NCI-H748 treated with DMSO at 0.1 percent for 48 hours (cell line): ENCODE results near the gene MTM1.

ENCODE experiments used
- DNase-seq: peaks from one replicate; lab custom pipeline; 2025; lab: John Stamatoyannopoulos, UW

MTM1 gene

DNA sequence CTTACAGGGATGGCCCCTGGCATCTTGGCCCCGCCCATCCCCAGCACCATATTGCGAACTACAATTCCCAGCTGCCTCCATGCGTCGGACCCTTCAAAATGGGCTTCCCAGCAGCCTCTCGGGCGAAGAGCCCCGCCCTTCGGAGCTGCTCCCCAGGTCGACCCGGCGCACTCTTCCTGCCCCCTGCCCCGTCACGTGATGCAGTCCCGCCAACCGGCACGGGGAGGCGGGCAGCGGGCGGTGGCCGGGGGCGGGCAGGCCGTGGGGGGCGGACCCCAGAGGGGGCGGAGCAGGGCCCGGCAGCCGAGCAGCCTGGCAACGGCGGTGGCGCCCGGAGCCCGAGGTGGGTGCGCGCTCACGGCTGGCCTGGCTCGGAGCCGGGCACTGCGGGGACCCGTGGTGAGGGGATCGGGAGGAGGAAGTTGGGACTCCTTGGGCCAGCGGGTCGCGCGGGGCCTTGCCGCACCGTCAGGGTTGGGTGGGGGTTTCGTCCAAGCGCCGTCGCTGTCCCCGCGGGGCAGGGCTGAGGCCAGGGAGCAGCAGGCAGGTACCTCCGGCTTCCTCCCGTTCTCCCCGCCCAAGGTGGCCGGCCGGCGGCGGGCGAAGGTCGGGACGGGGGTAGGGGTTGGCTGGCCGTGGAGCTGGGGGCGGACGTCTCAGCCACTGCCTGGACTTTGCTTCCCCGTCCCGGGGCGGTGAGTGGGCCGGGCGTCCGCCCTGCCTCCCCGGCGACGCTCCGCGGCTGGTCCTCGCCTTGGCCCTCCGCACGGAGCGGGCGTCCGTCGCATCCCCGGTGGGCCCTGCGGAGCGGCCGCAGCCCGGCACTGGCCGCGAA is at the start of gene MTM1:
MTM1 (plus strand) TSS at position 302 of the 835 bp plus-strand sequence. CDS start 23,994 bp downstream, outside the sequence.
- peak; percentile 85 for DNase-seq

- DNase-seq: no peak
Measured at GRCh38 chrX:150522494-150522893, 45.9 kb upstream of the MTM1 start.

DNA sequence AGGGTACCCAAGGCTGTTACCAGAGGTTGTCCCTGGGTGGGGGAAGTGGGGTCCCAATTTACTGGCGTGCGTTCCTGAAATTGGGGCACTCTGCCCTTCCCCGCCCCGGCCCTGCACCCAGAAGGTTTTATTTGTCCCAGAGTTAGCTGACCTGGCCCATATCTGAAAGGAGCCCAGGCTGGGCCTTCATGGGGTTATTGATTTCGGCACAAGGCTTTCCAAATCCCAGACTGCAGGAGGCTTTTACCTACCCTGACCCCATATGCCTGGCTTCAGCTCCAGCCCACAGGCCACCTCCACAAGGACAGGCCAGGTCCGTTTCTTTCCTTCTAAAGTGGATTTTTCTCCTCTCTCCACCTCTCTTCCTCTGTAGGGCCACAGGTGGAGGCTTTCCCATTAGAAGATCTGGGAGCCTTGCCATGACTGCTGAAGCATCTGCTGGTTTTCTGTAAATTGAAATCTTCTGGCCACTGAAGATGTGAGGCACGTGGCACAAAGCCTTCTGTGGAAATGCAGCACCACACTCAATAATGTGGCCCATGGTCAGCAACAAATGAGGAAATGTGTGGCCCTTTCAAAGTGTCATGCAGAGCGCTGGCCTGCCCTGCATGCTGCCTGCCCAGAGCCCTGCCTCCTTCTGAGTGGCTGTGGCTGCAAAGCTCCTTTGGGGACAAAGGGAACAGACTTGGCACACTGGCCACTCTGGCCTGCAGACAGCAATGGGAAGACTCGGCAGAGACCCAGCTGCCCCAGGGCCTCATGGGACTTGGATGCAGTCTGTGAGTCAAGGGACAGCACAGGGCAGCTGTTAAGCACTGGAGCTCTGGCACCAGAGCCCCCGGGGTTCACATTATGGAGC is 43.1 kb upstream of the MTM1 start:
- DNase-seq: no peak

GRCh38 chrX:150526692-150527091 is 41.7 kb upstream of the MTM1 start:
- no peak for DNase-seq

DNA sequence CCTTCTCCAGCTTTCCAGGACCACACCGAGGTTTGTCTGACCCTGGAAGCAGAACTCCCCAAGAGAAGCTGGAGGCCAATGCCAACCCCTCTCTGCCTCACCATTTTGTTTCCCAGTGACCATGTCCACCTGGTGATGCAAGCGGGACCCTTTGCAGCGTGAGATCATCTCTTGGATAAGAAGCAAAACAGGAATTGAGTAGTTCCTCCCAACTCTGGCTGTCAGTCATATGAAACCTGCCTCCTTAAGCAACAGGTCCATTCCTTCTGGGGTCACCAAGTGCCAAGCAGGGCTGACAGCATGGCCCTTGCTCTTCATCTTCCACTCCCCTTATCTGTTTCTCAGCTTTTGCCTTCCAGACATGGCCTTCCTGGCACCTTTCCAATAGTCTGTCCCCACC is 41.3 kb upstream of the MTM1 start:
- no peak for DNase-seq

DNA sequence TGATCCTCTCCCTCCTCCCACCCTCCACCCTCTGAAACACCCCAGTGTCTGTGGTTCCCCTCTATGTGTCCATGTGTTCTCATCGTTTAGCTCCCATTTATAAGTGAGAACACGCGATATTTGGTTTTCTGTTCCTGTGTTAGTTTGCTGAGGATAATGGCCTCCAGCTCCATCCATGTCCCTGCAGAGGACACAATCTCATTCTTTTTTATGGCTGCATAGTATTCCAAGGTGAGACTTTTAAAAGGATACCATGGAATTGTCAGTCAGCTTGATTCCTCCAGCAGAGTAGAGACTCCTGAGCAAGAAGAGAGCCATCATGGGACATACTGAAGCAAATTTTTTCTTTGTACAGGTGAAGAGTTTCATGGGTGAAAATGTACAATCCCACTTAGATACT is 38.8 kb upstream of the MTM1 start:
- no peak for DNase-seq

DNA sequence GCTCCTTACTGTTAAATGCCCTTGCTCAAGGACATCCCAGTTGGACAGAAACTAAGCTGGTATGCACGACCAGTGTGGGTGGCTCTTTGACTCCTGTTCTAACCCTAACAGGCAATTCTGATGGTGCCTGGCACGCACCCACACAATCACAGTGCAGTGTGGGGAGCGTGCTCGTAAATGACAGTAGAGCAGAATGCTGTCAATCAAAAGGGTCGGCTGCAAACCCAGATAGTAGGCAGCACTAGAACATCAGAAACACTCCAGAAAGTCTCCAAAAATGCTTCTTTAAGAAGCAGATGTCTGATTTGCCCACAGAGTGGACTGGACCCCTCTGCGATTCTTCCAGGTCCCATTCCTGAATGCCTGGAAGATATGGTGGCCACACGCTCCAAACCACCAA is 37.6 kb upstream of the MTM1 start:
- DNase-seq: no peak

DNA sequence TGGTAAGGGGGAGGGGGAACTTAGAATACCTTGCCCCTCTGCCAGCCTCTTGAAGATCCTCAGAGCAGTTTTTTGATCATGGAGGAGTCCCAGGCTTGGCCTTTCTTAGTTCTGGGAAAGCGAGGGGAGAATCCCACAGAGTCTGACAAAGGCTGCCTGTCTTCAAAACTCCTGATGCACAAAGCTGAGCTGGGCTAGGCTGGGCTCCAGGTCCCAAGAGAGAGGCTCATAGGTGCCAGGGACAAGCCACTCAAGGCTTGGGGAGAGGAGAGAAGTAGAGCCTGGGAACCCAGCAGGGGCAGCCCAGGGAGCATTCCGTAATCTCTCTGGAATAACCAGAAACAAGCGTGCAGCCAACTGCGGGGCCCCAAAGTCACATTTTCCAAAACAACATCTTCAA is 37.0 kb upstream of the MTM1 start:
- DNase-seq: no peak

DNA sequence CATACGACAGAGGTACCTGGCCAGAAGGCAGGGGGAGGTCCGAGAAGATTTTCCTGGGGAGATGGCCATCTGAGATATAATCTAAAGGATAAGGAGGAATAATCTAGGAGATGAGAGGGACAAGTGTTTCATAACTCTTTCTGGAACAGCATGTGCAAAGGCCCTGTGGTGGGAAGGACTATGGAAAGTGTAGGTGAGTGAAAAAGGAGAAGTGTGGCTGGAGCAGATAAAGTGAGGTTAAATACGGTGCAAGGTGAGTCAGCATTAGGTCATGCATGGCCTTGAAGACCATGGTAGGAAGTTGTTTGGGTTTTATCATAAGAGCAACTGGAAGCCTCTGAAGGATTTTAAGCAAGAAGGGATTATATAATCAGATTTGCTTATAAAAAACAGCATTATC is 34.6 kb upstream of the MTM1 start:
- no peak for DNase-seq

GRCh38 chrX:150536455-150537116 is 31.8 kb upstream of the MTM1 start:
- DNase-seq: no peak

DNA sequence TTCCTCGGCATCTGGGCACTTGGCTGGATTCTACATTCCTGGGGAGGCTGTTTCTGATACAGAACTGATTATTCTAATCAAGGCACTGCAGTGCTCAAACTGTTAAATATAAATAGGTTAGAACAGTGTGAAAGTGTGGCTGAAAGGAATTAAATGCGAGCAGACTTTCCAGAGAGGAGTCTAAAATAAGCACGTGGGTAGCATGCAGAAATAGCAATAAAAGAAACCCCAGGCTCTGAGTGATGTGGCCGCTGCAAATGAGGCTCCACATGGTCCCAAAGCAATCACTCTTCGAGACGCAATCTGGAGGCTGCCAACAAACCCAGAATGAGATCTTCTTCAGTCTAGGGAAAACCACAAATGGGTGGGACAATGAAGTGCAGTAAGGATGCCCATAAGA is 30.6 kb upstream of the MTM1 start:
- DNase-seq: no peak

DNA sequence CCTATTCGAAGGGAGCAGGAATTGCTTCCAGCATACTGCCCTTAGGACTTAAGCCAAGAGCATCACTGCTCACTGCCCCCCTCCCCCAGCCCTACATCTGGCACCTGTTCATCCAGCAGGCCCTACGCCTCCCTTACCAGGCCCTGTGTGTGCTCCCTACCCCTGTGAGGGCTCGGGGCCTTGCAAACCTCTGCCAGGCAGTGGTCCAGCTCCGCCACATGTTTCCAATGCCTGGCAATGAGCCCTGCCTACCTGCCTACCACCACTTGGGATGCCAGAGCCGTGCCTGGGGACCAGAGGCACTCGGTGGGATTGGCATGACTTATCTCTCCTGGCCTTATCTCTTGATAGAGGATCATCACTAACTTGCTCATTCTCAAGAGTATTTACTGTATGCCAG is 27.5 kb upstream of the MTM1 start:
- DNase-seq: no peak

- DNase-seq: no peak
Measured at GRCh38 chrX:150542846-150543229, 25.6 kb upstream of the MTM1 start.

GRCh38 chrX:150543230-150544155 is 24.9 kb upstream of the MTM1 start:
- DNase-seq: no peak

- no peak for DNase-seq
Measured at GRCh38 chrX:150544222-150544787, 24.1 kb upstream of the MTM1 start.

GRCh38 chrX:150544835-150545770 is 23.3 kb upstream of the MTM1 start:
- no peak for DNase-seq

DNA sequence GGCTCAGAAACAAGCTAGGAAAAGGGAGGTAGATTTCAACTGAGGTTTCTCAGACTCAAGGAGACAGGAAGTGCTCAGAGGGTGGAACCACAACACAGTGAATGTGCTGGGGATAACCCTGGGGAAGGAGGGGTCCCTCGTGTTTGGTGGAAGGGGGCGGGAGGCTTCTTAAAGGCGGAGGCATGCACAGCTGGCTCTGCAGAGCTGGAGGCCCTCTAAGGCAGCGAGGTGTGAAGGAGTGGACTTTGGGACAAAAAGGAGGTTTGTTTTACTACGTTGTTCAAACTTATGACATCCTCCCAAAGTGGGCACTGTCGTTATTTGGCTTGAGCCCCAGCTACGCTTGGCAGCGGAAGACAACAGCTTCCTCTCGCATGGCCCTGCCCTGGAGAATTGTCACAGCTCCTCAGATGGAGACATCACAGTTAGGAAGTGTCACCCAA is 21.7 kb upstream of the MTM1 start:
- no peak for DNase-seq

GRCh38 chrX:150547375-150548115 is 20.9 kb upstream of the MTM1 start:
- DNase-seq: no peak

DNA sequence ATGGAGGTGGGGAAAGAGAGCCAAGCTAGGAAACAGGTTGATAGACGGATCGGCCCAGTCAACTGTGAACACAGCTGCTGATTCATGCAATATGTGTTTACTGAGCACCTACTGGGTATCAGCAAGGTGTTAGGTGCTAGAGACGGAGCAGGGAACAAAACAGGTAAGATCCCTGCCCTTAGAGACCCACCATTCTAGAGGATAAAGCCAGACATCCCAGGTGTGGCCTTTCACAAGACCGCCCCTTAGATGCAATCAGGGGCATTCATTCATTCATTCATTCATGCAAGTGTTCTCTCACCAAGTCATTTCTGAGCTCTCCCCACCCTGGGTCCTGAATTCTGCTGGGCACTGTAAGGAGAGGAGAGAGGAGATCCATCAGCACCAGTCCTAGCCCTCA is 20.2 kb upstream of the MTM1 start:
- DNase-seq: no peak
